HepG2 (cell line): ENCODE data around the gene SLC25A47. TPM values are rescaled to one million over a fixed set of nuclear protein-coding genes. Genes with fewer than 3 reads are reported as not detected.

Source experiments
- ATAC-seq: fragments of 200-7000 bp; cut with Tn5 transposase; 3 replicates; pipeline ENCODE4 v1.9.1; 2020; ENCODE audit warnings: mild to moderate bottlenecking, moderate library complexity
- BruUV-seq: library from RNA; stranded (reverse); fragments of 400-500 nt; replicated peaks from 2 replicates; lab custom pipeline; 2021; lab: Mats Ljungman, UMichigan
- CTCF ChIA-PET: fragments of 300-600 bp; formaldehyde crosslinking; extraction: SDS; loops from one replicate; lab custom pipeline; 2021; ENCODE audit warnings: low total read pairs, inconsistent platforms, low intra/inter-chr PET ratio; lab: Yijun Ruan, JAX
- POLR2A ChIA-PET: fragments of 350-600 bp; sonication (Branson Sonifier 250); formaldehyde crosslinking; loops from one replicate; lab custom pipeline; 2020; ENCODE audit warnings: antibody characterized with exemption, inconsistent platforms; lab: Yijun Ruan, JAX
- DNase-seq: peaks from one replicate; pipeline ENCODE4 v3.0.0-alpha.2; 2015; ENCODE audit warnings: low spot score
- FAIRE-seq: peaks from 3 replicates; lab custom pipeline; 2011; peaks lifted over from hg19 to GRCh38; lab: Jason Lieb, UNC
- H2AFZ ChIP-seq: one replicate; pipeline ENCODE4 v1.6.1; 2011; ENCODE audit warnings: low read length, inconsistent platforms
- H3K27ac ChIP-seq: fragments of 300-600 bp; 3 replicates; pipeline ENCODE4 v1.8.0; 2011; ENCODE audit warnings: mixed run types, mild to moderate bottlenecking, mixed read lengths, low read length, inconsistent platforms; ENCODE audit not compliant: insufficient read depth; ENCODE audit errors: extremely low read length
- H3K27me3 ChIP-seq, 2 experiments: fragments of 200-600 bp in 1 of 2; 2 replicates in 1 of 2; 3 replicates in 1 of 2; pipeline versions ENCODE4 v1.6.0 to v1.8.0; 2011; ENCODE audit warnings: low read length in 2 of 2, mild to moderate bottlenecking in 2 of 2, moderate library complexity in 2 of 2, inconsistent platforms in 1 of 2; ENCODE audit not compliant: insufficient read depth in 2 of 2, control insufficient read depth in 1 of 2
- H3K36me3 ChIP-seq, 2 experiments: fragments of 200-600 bp in 1 of 2; replicated peaks in 1 of 2; 2 replicates in 1 of 2; 3 replicates in 1 of 2; pipeline versions ENCODE4 v1.5.1 to v1.8.0; 2011; ENCODE audit warnings: low read length in 2 of 2, inconsistent platforms in 1 of 2; ENCODE audit not compliant: insufficient read depth in 2 of 2, control insufficient read depth in 1 of 2
- H3K4me1 ChIP-seq: 2 replicates; pipeline ENCODE4 v1.5.1; 2012; ENCODE audit warnings: low read length, inconsistent platforms; ENCODE audit not compliant: insufficient read depth
- H3K4me2 ChIP-seq: 2 replicates; pipeline ENCODE4 v1.6.0; 2011; ENCODE audit warnings: low read depth, low read length, inconsistent platforms
- H3K4me3 ChIP-seq, 3 experiments: fragments of 200-600 bp in 1 of 3; sonication (generic), shearing (Covaris generic) in 1 of 3; replicated peaks in 1 of 3; 2 replicates each; pipeline ENCODE4 v1.5.1; 2011 to 2016; ENCODE audit warnings: low read length in 3 of 3, inconsistent platforms in 2 of 3, low read depth in 2 of 3, mild to moderate bottlenecking in 2 of 3, control low read depth in 1 of 3, mixed read lengths in 1 of 3; ENCODE audit not compliant: insufficient read depth in 1 of 3
- H3K79me2 ChIP-seq: one replicate; pipeline ENCODE4 v1.6.1; 2011; ENCODE audit warnings: low read length, inconsistent platforms; ENCODE audit not compliant: insufficient read depth
- H3K9ac ChIP-seq: 2 replicates; pipeline ENCODE4 v1.6.0; 2011; ENCODE audit warnings: mild to moderate bottlenecking, low read depth, low read length, inconsistent platforms; ENCODE audit not compliant: insufficient read depth
- H3K9me3 ChIP-seq: 2 replicates; pipeline ENCODE4 v1.5.1; 2012; ENCODE audit warnings: mild to moderate bottlenecking, low read length
- H4K20me1 ChIP-seq: 2 replicates; pipeline ENCODE4 v1.6.0; 2011; ENCODE audit warnings: inconsistent platforms, mild to moderate bottlenecking, low read length, moderate library complexity; ENCODE audit not compliant: insufficient read depth
- GATAD2A ChIP-seq: IDR thresholded peaks from 2 replicates; pipeline ENCODE4 v1.6.1; 2016
- HNRNPH1 ChIP-seq: fragments of 200-400 bp; formaldehyde crosslinking; optimal IDR thresholded peaks from 2 replicates; pipeline ENCODE3; 2017; ENCODE audit warnings: mild to moderate bottlenecking, low read depth, low read length
- KAT7 ChIP-seq: IDR thresholded peaks from 2 replicates; pipeline ENCODE4 v1.6.1; 2018; ENCODE audit warnings: borderline replicate concordance, missing compliant biosample characterization
- KLF13 ChIP-seq: sonication (generic); formaldehyde crosslinking; IDR thresholded peaks from 2 replicates; pipeline ENCODE4 v1.4.0; 2020; ENCODE audit warnings: mild to moderate bottlenecking, missing genetic modification reagents
- MLLT10 ChIP-seq: sonication (generic); formaldehyde crosslinking; IDR thresholded peaks from 2 replicates; pipeline ENCODE4 v1.4.0; 2020; ENCODE audit warnings: missing genetic modification reagents
- MTA1 ChIP-seq: sonication (generic); formaldehyde crosslinking; IDR thresholded peaks from 2 replicates; pipeline ENCODE4 v1.4.0; 2020; ENCODE audit warnings: missing genetic modification reagents, mild to moderate bottlenecking, borderline replicate concordance
- MXD3 ChIP-seq: IDR thresholded peaks from 2 replicates; pipeline ENCODE4 v1.6.1; 2016; ENCODE audit warnings: mild to moderate bottlenecking, missing biosample characterization, missing genetic modification reagents
- PRPF4 ChIP-seq: fragments of 200-400 bp; formaldehyde crosslinking; IDR thresholded peaks from 2 replicates; pipeline ENCODE4 v1.6.1; 2016; ENCODE audit warnings: low read length, low read depth; ENCODE audit not compliant: poor library complexity, severe bottlenecking
- RBAK ChIP-seq: sonication (generic); formaldehyde crosslinking; IDR thresholded peaks from 2 replicates; pipeline ENCODE4 v1.5.1; 2020; ENCODE audit warnings: mild to moderate bottlenecking, missing genetic modification reagents
- RXRB ChIP-seq: IDR thresholded peaks from 2 replicates; pipeline ENCODE4 v1.6.1; 2016; ENCODE audit warnings: borderline replicate concordance, missing genetic modification reagents, missing compliant biosample characterization
- ZMYM2 ChIP-seq: sonication (generic); formaldehyde crosslinking; IDR thresholded peaks from 2 replicates; pipeline ENCODE4 v1.8.0; 2022; ENCODE audit warnings: mild to moderate bottlenecking, missing genetic modification reagents
- ZNF224 ChIP-seq: sonication (generic); formaldehyde crosslinking; IDR thresholded peaks from 2 replicates; pipeline ENCODE4 v1.5.0; 2020; ENCODE audit warnings: mild to moderate bottlenecking, missing genetic modification reagents
- ZNF431 ChIP-seq: sonication (generic); formaldehyde crosslinking; IDR thresholded peaks from 2 replicates; pipeline ENCODE4 v1.9.0; 2022; ENCODE audit warnings: missing genetic modification reagents, low read depth, mild to moderate bottlenecking, borderline replicate concordance
- ZSCAN12 ChIP-seq: sonication (generic); formaldehyde crosslinking; IDR thresholded peaks from 2 replicates; pipeline ENCODE4 v1.9.0; 2021; ENCODE audit warnings: mild to moderate bottlenecking, missing genetic modification reagents
- WGBS: methylation state at CpG from one replicate; pipeline ENCODE4 v1.1.6; 2017; ENCODE audit warnings: low lambda C conversion rate; 5-methylcytosine and 5-hydroxymethylcytosine counted together
- in situ Hi-C: cut with HindIII; loops from 2 replicates; pipeline ENCODE4 v1.10.0; 2017; ENCODE audit warnings: low pct_unique_long_range_greater_than_20kb; ENCODE audit not compliant: extremely low pct_ligation_motif_present
- intact Hi-C: fragments of 100-400 bp; cut with micrococcal nuclease; formaldehyde crosslinking; loops from one replicate; pipeline ENCODE4 v1.10.0; 2022; ENCODE audit not compliant: unreplicated experiment
- polyA plus RNA-seq, 8 experiments: library from polyadenylated mRNA; depleted of rRNA in 3 of 8; stranded (reverse) in 7 of 8; unstranded in 1 of 8; fragments of >200 nt; fragmentation: Illumina TruSeq in 4 of 8; extraction: Trizol in 4 of 8; gene quantifications; 2 replicates each; pipeline versions ENCODE4 v1.2.1 to v1.2.3, GENCODE V29; 2011 to 2016; ENCODE audit warnings: low read depth in 4 of 8, missing spikeins in 1 of 8, mixed read lengths in 1 of 8; ENCODE audit not compliant: insufficient read depth in 1 of 8
- total RNA-seq, 5 experiments: library from RNA; depleted of rRNA; stranded (reverse); fragments of >200 nt; fragmentation: Illumina TruSeq; extraction: Trizol; gene quantifications; 2 replicates each; pipeline ENCODE4 v1.2.3, GENCODE V29; 2016; ENCODE audit warnings: low read depth in 1 of 5
- TF ChIP-seq, protein P1 (sequence below): sonication (generic); formaldehyde crosslinking; conservative IDR thresholded peaks from 2 replicates; pipeline ENCODE4 v1.8.1; 2023; ENCODE audit warnings: missing genetic modification reagents
- TF ChIP-seq, protein P2 (sequence below): sonication (generic); formaldehyde crosslinking; IDR thresholded peaks from 2 replicates; pipeline ENCODE4 v1.8.0; 2022; ENCODE audit warnings: mild to moderate bottlenecking, missing genetic modification reagents, moderate library complexity

The SLC25A47 gene
- total and polyA plus RNA-seq, 2 of the 13 experiments (the other 11 are each of a cell fraction or from before 2014, with no cell fraction given) = 1.0 to 1.7 TPM

DNA sequence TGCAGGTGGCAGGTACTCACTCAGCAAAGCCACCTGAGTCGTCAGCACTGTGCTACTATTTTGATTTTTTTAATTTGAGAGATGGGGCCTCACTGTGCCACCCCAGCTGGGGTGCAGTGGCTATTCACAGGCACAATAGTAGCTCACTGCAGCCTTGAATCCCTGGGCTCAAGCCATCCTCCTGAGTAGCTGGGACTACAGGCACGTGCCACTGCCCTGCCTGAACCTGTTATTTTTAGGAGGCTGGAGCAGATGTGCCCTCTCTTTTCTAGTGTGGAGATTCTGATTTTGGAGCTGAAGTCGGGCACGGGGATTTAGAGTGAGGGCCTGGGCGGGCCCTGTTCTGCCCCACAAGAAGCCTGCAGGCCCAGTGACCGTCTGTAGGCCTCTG is 17.3 kb downstream of the SLC25A47 start:
- TF ChIP-seq GATAD2A (CRISPR knock-in tag) (no peak), ZSCAN12 (CRISPR knock-in tag) (no peak), MTA1 (CRISPR knock-in tag) (no peak), RXRB (CRISPR knock-in tag) (no peak), MLLT10 (no peak), MXD3 (CRISPR knock-in tag) (no peak), ZNF224 (no peak), KAT7 (no peak), HNRNPH1 (no peak), KLF13 (CRISPR knock-in tag) (no peak), PRPF4 (no peak), ZNF431 (CRISPR knock-in tag) (no peak), RBAK (CRISPR knock-in tag) (no peak), ZMYM2 (no peak)
- TF ChIP-seq, protein P1, sequence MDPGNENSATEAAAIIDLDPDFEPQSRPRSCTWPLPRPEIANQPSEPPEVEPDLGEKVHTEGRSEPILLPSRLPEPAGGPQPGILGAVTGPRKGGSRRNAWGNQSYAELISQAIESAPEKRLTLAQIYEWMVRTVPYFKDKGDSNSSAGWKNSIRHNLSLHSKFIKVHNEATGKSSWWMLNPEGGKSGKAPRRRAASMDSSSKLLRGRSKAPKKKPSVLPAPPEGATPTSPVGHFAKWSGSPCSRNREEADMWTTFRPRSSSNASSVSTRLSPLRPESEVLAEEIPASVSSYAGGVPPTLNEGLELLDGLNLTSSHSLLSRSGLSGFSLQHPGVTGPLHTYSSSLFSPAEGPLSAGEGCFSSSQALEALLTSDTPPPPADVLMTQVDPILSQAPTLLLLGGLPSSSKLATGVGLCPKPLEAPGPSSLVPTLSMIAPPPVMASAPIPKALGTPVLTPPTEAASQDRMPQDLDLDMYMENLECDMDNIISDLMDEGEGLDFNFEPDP (CRISPR knock-in tag) = no peak
- TF ChIP-seq, protein P2, sequence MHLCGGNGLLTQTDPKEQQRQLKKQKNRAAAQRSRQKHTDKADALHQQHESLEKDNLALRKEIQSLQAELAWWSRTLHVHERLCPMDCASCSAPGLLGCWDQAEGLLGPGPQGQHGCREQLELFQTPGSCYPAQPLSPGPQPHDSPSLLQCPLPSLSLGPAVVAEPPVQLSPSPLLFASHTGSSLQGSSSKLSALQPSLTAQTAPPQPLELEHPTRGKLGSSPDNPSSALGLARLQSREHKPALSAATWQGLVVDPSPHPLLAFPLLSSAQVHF (CRISPR knock-in tag) = no peak
- WGBS = 73% methylated on average over 4 of the region's 6 CpGs
- H3K4me2 ChIP-seq = no peak overlapping the region
- POLR2A ChIA-PET = interaction anchor here (0.8 to 1.7 kb wide), 2 partner anchors 9 to 11 kb away, joined by 3 to 4 read pairs; no protein-coding TSS in a partner anchor
- H3K27ac ChIP-seq = no peak overlapping the region
- no TSS peak for BruUV-seq
- in situ Hi-C loops (no loop called here), intact Hi-C loops (no loop called here)
- CTCF ChIA-PET = no interaction called here
- DNase-seq = no peak
- H4K20me1 ChIP-seq = no peaks in the 10 kb centered on the region
- H3K79me2 ChIP-seq = no peaks in the 10 kb centered on the region
- H3K9ac ChIP-seq = no peak overlapping the region
- FAIRE-seq = no peak
- no peak overlapping the region for H3K4me3 ChIP-seq
- no peaks in the 10 kb centered on the region for H3K9me3 ChIP-seq
- no peaks in the 10 kb centered on the region for H3K27me3 ChIP-seq
- no peaks in the 10 kb centered on the region for H3K4me1 ChIP-seq
- ATAC-seq = no peak
- H3K36me3 ChIP-seq = peaks cover 14 to 38% of the 10 kb centered on the region in 2 experiments; a peak in 4 of 5 replicates
- H2AFZ ChIP-seq = no peak overlapping the region
